ENCODE data around the gene IL32. TPM values are rescaled to one million over a fixed set of nuclear protein-coding genes. Genes with fewer than 3 reads are reported as not detected.
"Not testable (repeated sequence)": the region's sequence is repeated elsewhere in the genome, so short reads cannot be mapped to it uniquely, and the experiment has no call there.

The IL32 gene
- total RNA-seq, 1 donor from 2014 or later, result 1.4 TPM

- no peaks in the 10 kb centered on the region for H3K36me3 Mint-ChIP-seq
- Histone ChIP-seq H3K9me3 (ENCODE audit: low read depth) (no peaks in the 10 kb centered on the region), H3K9ac (no peak overlapping the region), H3K4me3 (no peak overlapping the region), H3K27ac (no peak overlapping the region), H3K4me1 (no peaks in the 10 kb centered on the region), H2AFZ (replicated peaks) (no peak overlapping the region), H4K20me1 (ENCODE audit: low read depth) (no peaks in the 10 kb centered on the region), H3K36me3 (no peaks in the 10 kb centered on the region), H3K27me3 (no peaks in the 10 kb centered on the region), H3K4me2 (no peak overlapping the region), H3F3A (ENCODE audit: low read depth) (no peaks in the 10 kb centered on the region), H3K79me2 (ENCODE audit: low read depth) (no peaks in the 10 kb centered on the region)
- DNase-seq (ENCODE audit: low spot score), result no peak
- peaks cover 4% of the 10 kb centered on the region for H3K4me1 Mint-ChIP-seq
- H3K9me3 Mint-ChIP-seq, result no peaks in the 10 kb centered on the region
- H3K27me3 Mint-ChIP-seq (ENCODE audit: insufficient read depth, low read depth), result peaks cover 10% of the 10 kb centered on the region
- no peak for TF ChIP-seq EZH2 (IDR thresholded peaks at IDR 0.05)
- no peak for TF ChIP-seq CTCF (IDR thresholded peaks at IDR 0.05)
- TF ChIP-seq EZH2phosphoT487 (IDR thresholded peaks at IDR 0.05), result no peak
- H3K4me3 Mint-ChIP-seq, result no peak overlapping the region
- peak overlapping the region; percentile 74 for H3K27ac Mint-ChIP-seq
Observed at GRCh38 chr16:3068487-3068886, 3.0 kb downstream of the IL32 start.

GRCh38 chr16:3069146-3069545 lies 3.7 kb downstream of the IL32 start:
- not testable (repeated sequence) for H3K9ac ChIP-seq; H3K4me3 Mint-ChIP-seq; H3K27ac ChIP-seq; H3F3A ChIP-seq (ENCODE audit: low read depth); H3K9me3 ChIP-seq (ENCODE audit: low read depth); H3K27me3 ChIP-seq; H3K4me1 Mint-ChIP-seq; H3K4me3 ChIP-seq; H3K36me3 ChIP-seq; DNase-seq (ENCODE audit: low spot score); H3K36me3 Mint-ChIP-seq; H3K4me1 ChIP-seq; H3K9me3 Mint-ChIP-seq; H3K27ac Mint-ChIP-seq; H4K20me1 ChIP-seq (ENCODE audit: low read depth); H3K4me2 ChIP-seq; H3K79me2 ChIP-seq (ENCODE audit: low read depth); H2AFZ ChIP-seq (replicated peaks)
- peaks cover 13% of the 10 kb centered on the region for H3K27me3 Mint-ChIP-seq (ENCODE audit: insufficient read depth, low read depth)

- TF ChIP-seq CTCF (IDR thresholded peaks at IDR 0.05), result no peak
- TF ChIP-seq EZH2phosphoT487 (IDR thresholded peaks at IDR 0.05), result no peak
- no peak for TF ChIP-seq EZH2 (IDR thresholded peaks at IDR 0.05)
- Mint-ChIP-seq H3K36me3 (no peaks in the 10 kb centered on the region), H3K4me1 (peaks cover 9% of the 10 kb centered on the region), H3K27me3 (ENCODE audit: insufficient read depth, low read depth) (peaks cover 19% of the 10 kb centered on the region), H3K4me3 (no peak overlapping the region), H3K27ac (no peak overlapping the region), H3K9me3 (no peaks in the 10 kb centered on the region)
- H3K9me3 ChIP-seq (ENCODE audit: low read depth), result no peaks in the 10 kb centered on the region
- no peak overlapping the region for H3K9ac ChIP-seq
- no peaks in the 10 kb centered on the region for H3K27me3 ChIP-seq
- H3F3A ChIP-seq (ENCODE audit: low read depth), result no peaks in the 10 kb centered on the region
- H3K27ac ChIP-seq, result no peak overlapping the region
- no peaks in the 10 kb centered on the region for H3K79me2 ChIP-seq (ENCODE audit: low read depth)
- no peaks in the 10 kb centered on the region for H3K4me1 ChIP-seq
- H3K4me2 ChIP-seq, result no peak overlapping the region
- H3K36me3 ChIP-seq, result no peaks in the 10 kb centered on the region
- no peaks in the 10 kb centered on the region for H4K20me1 ChIP-seq (ENCODE audit: low read depth)
- DNase-seq (ENCODE audit: low spot score), result no peak
- no peak overlapping the region for H3K4me3 ChIP-seq
- no peak overlapping the region for H2AFZ ChIP-seq (replicated peaks)
Observed at GRCh38 chr16:3070608-3071111, 5.2 kb downstream of the IL32 start.

GRCh38 chr16:3071655-3072054 lies 6.2 kb downstream of the IL32 start:
- Histone ChIP-seq H3K4me3 (no peak overlapping the region), H2AFZ (replicated peaks) (no peak overlapping the region), H3K4me1 (no peaks in the 10 kb centered on the region), H4K20me1 (ENCODE audit: low read depth) (no peaks in the 10 kb centered on the region), H3K9ac (no peak overlapping the region), H3K36me3 (no peaks in the 10 kb centered on the region), H3K27ac (no peak overlapping the region), H3K27me3 (no peaks in the 10 kb centered on the region), H3K9me3 (ENCODE audit: low read depth) (no peaks in the 10 kb centered on the region), H3K4me2 (no peak overlapping the region), H3F3A (ENCODE audit: low read depth) (no peaks in the 10 kb centered on the region), H3K79me2 (ENCODE audit: low read depth) (no peaks in the 10 kb centered on the region)
- H3K4me1 Mint-ChIP-seq, result peaks cover 9% of the 10 kb centered on the region
- TF ChIP-seq EZH2 (IDR thresholded peaks at IDR 0.05), result no peak
- no peak for TF ChIP-seq EZH2phosphoT487 (IDR thresholded peaks at IDR 0.05)
- no peak for TF ChIP-seq CTCF (IDR thresholded peaks at IDR 0.05)
- H3K36me3 Mint-ChIP-seq, result no peaks in the 10 kb centered on the region
- H3K9me3 Mint-ChIP-seq, result no peaks in the 10 kb centered on the region
- H3K4me3 Mint-ChIP-seq, result no peak overlapping the region
- H3K27me3 Mint-ChIP-seq (ENCODE audit: insufficient read depth, low read depth), result peaks cover 17% of the 10 kb centered on the region
- H3K27ac Mint-ChIP-seq, result peak overlapping the region; percentile 82
- DNase-seq (ENCODE audit: low spot score), result no peak

- H3K36me3 ChIP-seq; H3K9me3 Mint-ChIP-seq; H3K9ac ChIP-seq; DNase-seq (ENCODE audit: low spot score); H3K27me3 ChIP-seq; H3K9me3 ChIP-seq (ENCODE audit: low read depth); H4K20me1 ChIP-seq (ENCODE audit: low read depth); H3K27ac ChIP-seq; H3K4me2 ChIP-seq; H2AFZ ChIP-seq (replicated peaks); H3K4me1 ChIP-seq; H3K36me3 Mint-ChIP-seq; H3F3A ChIP-seq (ENCODE audit: low read depth); H3K4me1 Mint-ChIP-seq; H3K4me3 ChIP-seq; H3K79me2 ChIP-seq (ENCODE audit: low read depth); H3K4me3 Mint-ChIP-seq: not testable (repeated sequence)
- H3K27ac Mint-ChIP-seq, result peak overlapping the region; percentile 82
- H3K27me3 Mint-ChIP-seq (ENCODE audit: insufficient read depth, low read depth), result peaks cover 17% of the 10 kb centered on the region
Observed at GRCh38 chr16:3072148-3072547, 6.7 kb downstream of the IL32 start.

- not testable (repeated sequence) for H3F3A ChIP-seq (ENCODE audit: low read depth); H3K4me1 ChIP-seq; H3K27me3 ChIP-seq; H4K20me1 ChIP-seq (ENCODE audit: low read depth); H3K9me3 Mint-ChIP-seq; H3K27ac Mint-ChIP-seq; H2AFZ ChIP-seq (replicated peaks); H3K79me2 ChIP-seq (ENCODE audit: low read depth); H3K36me3 Mint-ChIP-seq; H3K36me3 ChIP-seq; H3K9me3 ChIP-seq (ENCODE audit: low read depth); H3K27ac ChIP-seq; H3K4me1 Mint-ChIP-seq; H3K4me3 ChIP-seq; H3K9ac ChIP-seq; H3K4me2 ChIP-seq; DNase-seq (ENCODE audit: low spot score); H3K4me3 Mint-ChIP-seq
- H3K27me3 Mint-ChIP-seq (ENCODE audit: insufficient read depth, low read depth), result peaks cover 17% of the 10 kb centered on the region
Observed at GRCh38 chr16:3072576-3073263, 7.3 kb downstream of the IL32 start.

All from neural progenitor cell (in vitro differentiated cells).